ENCODE results near the gene STAC2. TPM values are rescaled to one million over a fixed set of nuclear protein-coding genes. Genes with fewer than 3 reads are reported as not detected.

The STAC2 gene
- total and polyA plus RNA-seq, 9 of the 15 experiments (the other 6 are each of a cell fraction or from before 2014, with no cell fraction given), result not detected

- TF ChIP-seq SFPQ (IDR thresholded peaks at IDR 0.05; ENCODE audit: low read depth, low read length), result no peak
- peak; percentile 50 for TF ChIP-seq DACH1 (IDR thresholded peaks at IDR 0.05; ENCODE audit: partially characterized antibody)
- TF ChIP-seq RB1 (IDR thresholded peaks at IDR 0.05; ENCODE audit: low read depth), result peak; percentile 36; the same call in 1 of the 2 replicates
- no peak for TF ChIP-seq HMGN3 (IDR thresholded peaks at IDR 0.05; ENCODE audit: borderline replicate concordance, extremely low read depth, insufficient read length, low read depth, low read length)
- TF ChIP-seq BMI1 (IDR thresholded peaks at IDR 0.05; ENCODE audit: low read length), result no peak
- TF ChIP-seq SMARCA5 (IDR thresholded peaks at IDR 0.05), result 0 out of 2 replicates have a peak, but pooled peaks have one; percentile 13
- TF ChIP-seq ZFP1 (CRISPR knock-in tag; IDR thresholded peaks at IDR 0.05), result no peak
- TF ChIP-seq ZNF224 (CRISPR knock-in tag; IDR thresholded peaks at IDR 0.05), result no peak
- peak; percentile 59; the same call in 1 of the 2 replicates for TF ChIP-seq KLF16 (IDR thresholded peaks at IDR 0.05)
- TF ChIP-seq JUN (IDR thresholded peaks at IDR 0.05; ENCODE audit: borderline replicate concordance, low read depth, low read length), result no peak
- no peak for TF ChIP-seq JUN (CRISPR knock-in tag; IDR thresholded peaks at IDR 0.05; ENCODE audit: borderline replicate concordance)
- no peak for TF ChIP-seq ZNF133 (CRISPR knock-in tag; IDR thresholded peaks at IDR 0.05)
- no peak for TF ChIP-seq HDAC8 (tag; IDR thresholded peaks at IDR 0.05)
- TF ChIP-seq DEAF1 (CRISPR knock-in tag; IDR thresholded peaks at IDR 0.05), result peak; percentile 58
- TF ChIP-seq PCBP1 (IDR thresholded peaks at IDR 0.05; ENCODE audit: low read depth, low read length, poor library complexity, severe bottlenecking), result no peak
- no peak; the same call in 1 of the 2 replicates for TF ChIP-seq STAG1 (CRISPR knock-in tag; IDR thresholded peaks at IDR 0.05; ENCODE audit: borderline replicate concordance)
- TF ChIP-seq ZNF134 (CRISPR knock-in tag; conservative IDR thresholded peaks at IDR 0.05), result no peak
- TF ChIP-seq MAFK (IDR thresholded peaks at IDR 0.05; ENCODE audit: low read length), result no peak
- no peak for TF ChIP-seq ELF1 (tag; IDR thresholded peaks at IDR 0.05)
- no peak for TF ChIP-seq MCM7 (IDR thresholded peaks at IDR 0.05)
- TF ChIP-seq RAD21 (CRISPR knock-in tag; conservative IDR thresholded peaks at IDR 0.05 in 1 of 2, IDR thresholded peaks at IDR 0.05 in 1 of 2), result peak; percentile 59 to 82; a peak in 3 of 4 replicates
- TF ChIP-seq FOS (IDR thresholded peaks at IDR 0.05; ENCODE audit: extremely low read depth, insufficient read length), result no peak
- no peak for TF ChIP-seq GABPA (tag; conservative IDR thresholded peaks at IDR 0.05; ENCODE audit: low read depth)
These were observed 6.1 kb upstream of the STAC2 start (continued) for GRCh38 chr17:39231591-39232551.

Data from K562 (cell line).